Measurements from ENCODE around the gene ATP5F1E.

GRCh38 chr20:59017493-59018231 is 14.5 kb downstream of the ATP5F1E start:
- TF ChIP-seq FOXA1 (IDR thresholded peaks at IDR 0.05): no peak
- no peak for TF ChIP-seq ARNT (IDR thresholded peaks at IDR 0.05)
- TF ChIP-seq SUZ12 (IDR thresholded peaks at IDR 0.05): no peak
- no peak for TF ChIP-seq FOXM1 (IDR thresholded peaks at IDR 0.05; ENCODE audit: borderline replicate concordance)
- TF ChIP-seq TARDBP (IDR thresholded peaks at IDR 0.05): no peak
- TF ChIP-seq BHLHE40 (IDR thresholded peaks at IDR 0.05; ENCODE audit: borderline replicate concordance): no peak
- TF ChIP-seq NFRKB (IDR thresholded peaks at IDR 0.05): no peak
- no peak for TF ChIP-seq LEF1 (IDR thresholded peaks at IDR 0.05; ENCODE audit: borderline replicate concordance)
- no peak for TF ChIP-seq SP1 (IDR thresholded peaks at IDR 0.05)
- TF ChIP-seq PKNOX1 (IDR thresholded peaks at IDR 0.05): no peak
- TF ChIP-seq L3MBTL2 (conservative IDR thresholded peaks at IDR 0.05): no peak
- no peak for TF ChIP-seq CTBP1 (IDR thresholded peaks at IDR 0.05; ENCODE audit: borderline replicate concordance)

Data from HEK293T (cell line).